SK-MEL-5 (cell line): ENCODE data around the gene ANK3. TPM values are rescaled to one million over a fixed set of nuclear protein-coding genes. Genes with fewer than 3 reads are reported as not detected.

ENCODE experiments used
- DNase-seq: peaks from one replicate; pipeline ENCODE4 v3.0.0-alpha.2; 2016; ENCODE audit warnings: low read depth, low spot score
- in situ Hi-C: cut with HindIII; loops from 2 replicates; pipeline ENCODE4 v1.10.0; 2016; ENCODE audit warnings: low sequenced_read_pairs, high pct_unique_total_duplicates, low pct_unique_long_range_greater_than_20kb
- total RNA-seq: library from RNA; depleted of rRNA; stranded (reverse); fragments of >200 nt; shearing (Covaris generic); gene quantifications from 2 replicates; pipeline ENCODE4 v1.2.3, GENCODE V29; 2014

Gene ANK3
- total RNA-seq, 1 experiment from 2014 or later: 2.0 TPM

DNA sequence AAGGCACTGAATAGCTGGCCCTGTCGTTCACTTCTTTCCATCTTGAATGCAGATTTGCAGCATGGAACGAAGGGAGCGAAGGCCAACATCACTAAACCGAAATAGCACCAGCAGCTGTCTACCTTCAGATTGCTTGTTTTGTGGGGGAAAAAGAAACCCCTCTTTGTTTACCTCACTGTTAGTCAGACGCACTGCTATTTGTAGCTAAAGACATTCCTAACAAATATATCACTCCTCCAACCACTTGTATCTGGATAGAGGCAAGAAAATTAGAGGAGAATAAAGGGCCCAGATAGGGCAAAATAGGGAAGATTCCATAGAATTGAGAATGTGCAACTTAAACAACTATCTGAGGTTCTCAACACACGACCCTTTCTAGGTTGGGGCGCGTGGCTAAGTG, 26.5 kb downstream of the ANK3 start:
- no peak for DNase-seq
- in situ Hi-C loops: no loop called here

DNA sequence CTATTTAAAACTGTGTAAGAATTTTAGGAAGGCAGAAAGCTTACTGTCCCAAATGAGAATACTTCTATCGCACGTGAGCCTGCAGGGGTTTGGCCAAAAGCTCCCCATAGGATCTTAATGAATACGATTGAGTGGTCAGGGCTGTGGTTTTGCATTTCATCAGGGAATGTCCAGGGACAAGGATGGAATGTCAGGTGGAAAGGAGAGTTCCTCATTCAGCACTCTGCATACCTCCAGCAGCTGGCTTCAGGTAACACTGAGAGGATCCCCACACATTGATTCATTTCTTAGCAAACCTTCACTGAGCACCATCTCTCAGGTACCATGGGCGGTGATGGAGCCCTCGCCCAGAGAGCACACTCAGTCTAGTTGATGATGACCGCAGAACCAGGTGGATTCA, 27.2 kb downstream of the ANK3 start:
- DNase-seq: no peak
- in situ Hi-C loops: no loop called here

DNA sequence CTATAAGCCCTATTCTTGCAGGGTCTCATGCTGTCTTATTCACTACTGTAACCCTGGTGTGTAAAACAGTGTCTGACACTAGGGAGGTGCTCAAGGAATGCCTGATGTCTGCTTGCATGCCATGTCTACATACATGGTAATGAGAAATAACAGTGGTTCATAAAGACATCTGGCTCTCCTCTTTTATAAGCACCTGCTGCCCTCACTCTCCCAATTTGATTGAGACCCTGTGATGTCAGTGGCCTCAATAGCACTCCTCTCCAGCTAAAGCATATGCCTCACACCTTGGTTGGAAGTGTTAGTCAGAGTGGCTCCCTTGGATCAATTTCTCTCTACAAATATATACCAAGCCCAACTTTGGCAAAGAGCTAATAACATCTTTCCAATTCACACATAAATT, 30.6 kb downstream of the ANK3 start:
- DNase-seq: no peak
- in situ Hi-C loops: no loop called here

DNA sequence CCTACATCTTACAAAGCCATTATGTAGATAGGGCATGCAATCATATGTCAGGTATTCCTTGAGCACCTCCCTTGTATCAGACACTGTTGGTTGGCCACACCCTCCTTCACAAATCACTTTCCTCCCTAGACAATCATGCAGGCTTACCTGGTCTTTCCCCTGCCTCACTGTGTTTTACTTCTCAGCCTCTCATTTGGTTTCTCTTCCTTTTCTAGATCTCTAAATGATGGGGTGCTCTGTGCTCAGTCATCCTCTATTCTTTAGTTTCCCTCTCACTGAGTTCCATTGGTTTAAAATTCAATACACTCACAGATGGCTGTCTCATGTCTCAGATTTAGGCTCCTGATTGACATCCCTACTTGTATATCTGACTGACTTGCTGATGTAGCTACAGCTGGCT, 31.4 kb downstream of the ANK3 start:
- DNase-seq: no peak
- in situ Hi-C loops: no loop called here

DNA sequence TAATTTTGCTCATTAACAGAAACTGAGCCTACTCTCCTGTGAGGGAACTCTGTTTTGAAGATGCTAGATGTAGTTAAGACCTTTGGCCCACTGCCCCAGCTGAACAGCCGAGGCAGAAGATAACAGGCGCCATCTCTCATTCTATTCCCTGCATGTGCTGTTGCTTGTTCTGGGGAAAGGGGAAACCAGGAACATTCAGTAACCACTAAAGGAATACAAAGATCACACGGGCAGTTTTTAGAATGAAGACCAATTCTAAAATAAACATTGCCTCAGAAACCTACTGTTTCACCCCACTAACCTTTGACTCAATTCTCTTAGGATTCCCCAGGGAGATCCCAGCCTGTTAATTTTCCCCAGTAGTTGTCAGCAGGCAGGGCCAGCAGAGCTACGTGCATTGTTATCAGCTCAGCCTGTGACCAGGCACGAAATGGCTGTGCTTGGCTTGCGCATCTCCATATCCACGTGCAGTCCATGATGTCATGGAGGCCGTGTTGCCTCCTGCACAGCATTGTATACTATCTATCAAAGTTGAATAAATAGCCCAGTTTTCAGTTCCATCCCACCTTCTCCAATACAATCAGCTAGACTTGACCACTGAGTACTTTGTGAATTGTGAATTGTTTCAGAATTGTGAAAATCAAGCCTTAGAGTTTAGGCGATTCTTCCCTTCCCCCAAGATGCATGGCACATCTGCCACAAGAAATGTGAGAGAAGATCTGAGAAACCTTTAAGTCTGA, 36.0 kb downstream of the ANK3 start:
- in situ Hi-C loops: no loop called here
- peak; percentile 2 for DNase-seq

DNA sequence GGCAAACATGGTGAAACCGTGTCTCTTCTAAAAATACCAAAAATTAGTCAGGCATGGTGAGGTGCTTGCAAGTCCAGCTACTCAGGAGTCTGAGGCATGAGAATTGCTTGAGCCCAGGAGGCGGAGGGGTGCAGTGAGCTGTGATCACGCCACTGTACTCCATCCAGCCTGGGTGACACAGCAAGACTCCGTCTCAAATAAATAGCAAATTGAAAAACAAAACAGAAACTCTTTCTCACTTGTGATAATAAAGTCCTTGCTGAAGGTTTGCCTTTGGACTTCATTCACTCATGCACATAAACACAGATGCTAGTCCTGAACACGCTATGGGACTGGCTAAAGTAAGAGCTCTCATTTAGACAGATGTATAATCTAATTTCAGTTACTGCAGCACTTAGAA, 37.6 kb downstream of the ANK3 start:
- no peak for DNase-seq
- in situ Hi-C loops: no loop called here

DNA sequence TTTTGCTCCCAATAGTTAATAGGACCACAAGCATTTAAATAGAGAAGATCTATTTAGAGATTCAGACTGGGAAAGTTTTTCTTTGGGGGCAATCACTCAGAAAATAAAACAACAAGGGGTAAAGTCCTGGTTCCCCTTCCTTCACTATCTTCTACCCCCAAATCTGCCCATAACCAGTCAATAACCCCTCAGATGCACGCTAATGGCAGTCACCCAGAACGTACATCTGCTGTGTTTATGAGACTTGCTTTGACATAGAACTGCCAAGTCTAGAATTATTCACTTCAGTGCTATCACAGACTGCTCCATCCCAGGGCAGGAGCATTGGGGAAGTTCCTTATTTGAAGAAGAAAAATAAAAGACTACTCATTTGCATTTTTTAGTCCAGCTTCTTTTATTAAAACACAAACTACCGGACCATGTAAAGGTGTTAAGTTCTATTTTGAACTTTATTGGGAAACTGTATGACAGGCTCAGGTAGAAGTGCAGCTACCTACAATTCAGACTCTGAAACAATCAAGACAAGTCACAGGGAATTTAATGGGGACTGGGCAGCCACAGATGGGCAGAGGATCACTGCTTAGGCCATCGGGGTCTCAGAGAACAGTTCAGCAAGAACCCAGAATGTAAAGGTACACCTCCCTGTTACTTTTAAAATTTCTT, 38.4 kb downstream of the ANK3 start:
- DNase-seq: no peak
- in situ Hi-C loops: no loop called here

DNA sequence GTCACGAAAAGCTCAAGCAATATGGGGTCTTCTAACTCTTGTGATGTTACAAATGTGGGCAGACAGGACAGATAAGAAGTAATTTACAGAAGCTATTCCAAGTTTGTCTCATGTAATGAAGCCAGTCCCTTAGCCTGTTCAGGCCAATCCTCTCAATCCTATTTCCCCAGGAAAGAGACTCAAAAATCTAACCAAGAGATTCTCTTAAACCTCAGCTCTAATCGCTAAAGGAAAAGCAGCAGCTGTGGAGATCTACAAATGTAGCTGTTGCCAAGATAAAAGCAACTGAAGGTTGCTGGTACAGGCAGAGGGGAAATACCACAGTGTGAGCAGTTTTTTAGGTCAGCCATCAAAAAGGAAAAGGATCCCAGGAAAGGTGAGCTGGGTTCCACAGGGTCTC, 39.3 kb downstream of the ANK3 start:
- DNase-seq: no peak
- in situ Hi-C loops: no loop called here

DNA sequence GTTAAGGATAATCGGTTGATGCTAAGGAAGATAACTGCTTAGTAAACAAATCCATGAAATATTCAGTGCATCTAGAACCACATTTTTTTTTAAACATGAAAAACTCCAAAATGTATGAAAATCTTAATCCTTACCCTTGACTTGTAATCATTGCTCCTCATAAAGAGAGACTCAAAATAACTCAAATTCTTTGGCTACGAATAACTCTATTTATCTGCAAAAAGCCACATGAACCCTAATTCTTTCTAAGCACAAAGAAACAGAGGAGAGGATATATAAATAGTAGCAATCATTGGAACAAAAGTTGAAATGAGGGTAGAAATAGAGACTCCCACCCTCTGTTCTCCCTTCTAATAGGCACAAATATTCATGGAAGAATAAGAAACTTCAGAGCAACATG, 40.2 kb downstream of the ANK3 start:
- in situ Hi-C loops: no loop called here
- no peak for DNase-seq

DNA sequence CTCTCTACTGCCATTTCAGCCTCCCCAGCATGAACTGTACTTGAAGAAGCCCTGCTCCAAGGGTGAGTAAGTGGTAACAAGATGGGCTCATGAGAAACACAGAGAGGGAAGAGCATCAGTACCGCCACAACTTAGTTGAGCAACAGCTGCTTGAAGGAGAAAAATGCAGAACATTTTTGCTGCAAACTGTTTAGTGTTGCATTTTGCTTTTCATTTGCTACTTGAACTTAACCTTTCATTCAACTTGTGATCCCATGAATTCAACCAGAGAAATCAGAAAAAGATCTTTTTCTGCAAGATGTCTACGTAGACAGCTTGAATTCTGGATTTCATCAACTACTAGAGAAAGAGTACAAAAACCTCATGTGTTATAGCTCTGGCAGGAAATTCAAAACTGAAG, 40.7 kb downstream of the ANK3 start:
- DNase-seq: no peak
- in situ Hi-C loops: no loop called here

DNA sequence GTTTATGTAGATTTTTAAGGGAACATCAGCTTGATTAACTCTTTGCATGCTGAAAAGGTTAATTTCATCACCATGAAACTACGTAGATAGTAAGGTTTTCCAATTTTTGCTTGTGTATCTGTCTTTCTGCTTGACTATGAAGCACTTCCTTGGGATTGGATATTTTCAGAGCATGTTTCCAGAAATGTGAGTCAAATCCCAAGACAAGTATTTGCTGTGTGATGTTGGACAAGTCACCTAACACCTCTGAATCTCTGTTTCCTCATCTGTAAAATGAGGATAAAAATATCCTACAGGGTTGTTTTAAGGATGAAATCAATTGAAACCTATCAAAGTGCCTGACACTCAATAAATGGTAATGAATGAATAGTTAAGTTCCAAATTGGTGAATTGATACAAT, 42.4 kb downstream of the ANK3 start:
- in situ Hi-C loops: no loop called here
- no peak for DNase-seq

DNA sequence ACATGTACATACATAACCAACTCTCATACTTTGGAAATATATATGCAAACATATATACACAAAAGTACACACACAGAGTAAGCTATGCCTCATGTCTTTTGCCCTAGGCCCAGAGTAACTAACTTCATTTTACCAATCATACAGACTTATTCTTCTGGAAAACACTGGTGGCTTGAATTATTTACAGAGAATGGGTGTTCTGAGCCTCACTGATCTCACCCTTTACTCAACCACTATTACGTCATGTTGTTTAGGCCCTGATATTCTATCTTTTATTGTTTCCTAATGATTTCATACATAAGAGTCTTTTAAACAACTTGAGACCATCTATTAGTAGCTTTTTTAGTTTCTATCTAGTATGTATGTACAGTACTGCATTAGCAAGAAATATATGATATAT, 43.0 kb downstream of the ANK3 start:
- in situ Hi-C loops: no loop called here
- no peak for DNase-seq

DNA sequence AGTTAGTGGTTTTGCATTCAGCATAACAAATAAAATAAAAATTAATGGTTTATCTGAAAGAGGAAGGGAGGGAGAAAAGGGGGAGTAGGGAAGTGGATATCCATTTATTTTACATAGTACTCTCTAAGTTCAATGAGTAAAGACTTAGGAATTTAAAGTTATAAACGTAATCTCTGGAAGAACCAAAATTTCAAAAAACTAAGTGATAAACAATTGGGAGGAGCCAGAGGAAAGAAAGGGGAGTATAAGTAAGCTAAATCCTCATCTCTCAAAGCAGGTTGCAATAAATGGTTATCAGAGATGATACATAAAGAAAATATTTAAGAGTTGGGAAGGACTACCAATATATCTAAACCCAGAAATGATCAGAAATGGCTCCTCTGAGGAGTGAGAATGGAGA, 46.4 kb downstream of the ANK3 start:
- DNase-seq: no peak

DNA sequence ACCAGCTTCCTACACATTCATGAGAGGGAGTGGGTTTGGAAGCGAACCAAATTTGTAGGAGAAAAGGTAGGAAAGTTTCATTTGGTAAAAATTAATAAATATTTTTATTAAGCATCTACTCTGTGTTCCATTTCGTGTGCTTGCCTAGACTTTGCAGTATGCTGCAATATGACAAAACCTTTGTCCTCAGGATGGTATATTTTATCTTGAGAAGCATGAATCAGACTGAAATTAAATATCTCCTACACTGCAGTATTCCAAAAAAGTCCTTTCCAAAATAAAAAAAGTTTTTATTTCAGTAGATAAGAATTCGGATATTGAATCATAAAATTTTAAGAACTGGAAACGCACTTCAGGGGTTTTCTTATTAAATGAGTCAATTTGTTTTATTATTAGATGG, 47.7 kb downstream of the ANK3 start:
- in situ Hi-C loops: no loop called here
- DNase-seq: no peak

More for the DNA sequence above, 46.4 kb downstream of the ANK3 start:
- in situ Hi-C loops: no loop called here

DNA sequence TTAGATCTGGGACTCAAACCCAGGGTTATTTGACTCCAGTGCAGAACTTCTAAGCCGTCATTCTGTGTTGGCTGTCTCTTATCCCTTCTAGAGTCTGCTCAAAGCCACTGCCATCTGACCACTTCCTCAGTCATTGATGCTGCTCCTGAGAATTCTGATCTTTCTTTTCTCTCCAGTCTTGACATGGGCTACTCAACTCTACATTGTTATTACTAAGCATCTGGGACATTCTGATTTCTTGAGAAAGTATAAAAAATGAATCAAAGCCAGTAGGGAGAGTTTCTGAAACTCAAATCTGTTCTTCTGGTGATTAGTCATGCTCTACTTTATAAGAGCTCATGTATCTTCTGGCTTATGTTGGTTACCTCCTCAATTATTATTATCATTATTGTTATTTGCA, 48.7 kb downstream of the ANK3 start:
- in situ Hi-C loops: no loop called here
- DNase-seq: no peak

DNA sequence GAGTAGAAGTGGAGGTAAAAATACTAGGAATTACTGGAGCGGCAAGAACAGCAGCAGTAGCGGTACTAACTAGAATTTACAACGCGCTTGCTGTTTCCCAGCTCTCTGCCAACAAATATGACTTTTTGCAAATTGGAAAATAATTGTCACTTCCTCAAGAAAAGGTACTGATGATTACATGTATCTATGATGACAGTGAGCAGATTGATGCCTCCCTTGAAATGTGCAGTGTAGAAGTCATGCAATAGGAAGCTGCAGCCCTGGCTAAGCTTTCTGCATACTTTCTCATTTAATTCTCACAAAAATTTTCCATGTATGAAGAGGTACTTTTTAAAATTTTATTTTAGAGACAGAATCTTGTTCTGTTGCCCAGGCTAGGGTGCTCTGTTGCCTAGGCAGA, 49.9 kb downstream of the ANK3 start:
- in situ Hi-C loops: no loop called here
- DNase-seq: no peak

DNA sequence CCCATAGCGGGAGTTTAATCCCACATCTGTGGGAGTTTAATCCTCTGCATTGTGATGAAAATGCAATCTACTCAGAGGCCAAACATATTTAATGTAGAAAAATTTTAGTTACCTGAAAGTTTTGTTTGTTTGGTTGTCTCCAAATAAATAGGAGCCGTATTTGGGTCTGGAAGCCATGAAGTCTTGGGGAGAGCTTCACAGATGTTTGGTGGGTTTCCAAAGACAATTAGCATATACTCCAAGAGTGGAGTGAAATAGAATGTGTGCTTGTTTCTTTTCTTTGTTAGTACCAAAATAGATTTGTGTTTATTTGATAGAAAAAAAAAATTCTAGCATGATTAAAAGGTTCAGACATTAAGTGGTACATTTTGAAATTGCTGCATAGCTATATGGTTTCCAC, 50.9 kb downstream of the ANK3 start:
- DNase-seq: no peak
- in situ Hi-C loops: no loop called here

DNA sequence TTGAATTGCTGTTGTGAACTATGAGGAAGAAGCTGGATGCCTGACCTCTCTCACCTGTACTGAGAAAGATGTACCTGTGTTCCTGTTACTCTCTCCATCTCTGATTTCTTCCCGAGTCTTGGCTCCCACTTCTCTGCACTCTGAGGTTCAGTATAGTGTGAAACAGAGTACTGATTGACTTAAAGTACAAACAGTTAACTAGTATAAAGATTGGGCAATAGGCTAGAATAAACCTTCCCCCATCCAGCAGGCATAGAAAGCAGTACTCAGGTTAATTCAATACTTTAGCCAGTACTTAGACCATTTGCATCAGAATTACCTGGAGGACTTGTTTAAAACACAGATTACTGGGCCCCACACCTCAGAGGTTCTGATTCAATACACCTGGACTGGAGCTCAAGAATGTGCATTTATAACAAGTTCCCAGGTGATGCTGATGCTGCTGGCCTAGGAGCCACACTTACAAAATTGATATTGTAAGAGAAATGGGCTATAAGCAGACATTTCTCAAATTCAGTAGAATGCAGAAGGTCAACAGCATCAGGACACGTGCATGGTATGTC, 51.6 kb downstream of the ANK3 start:
- in situ Hi-C loops: no loop called here
- DNase-seq: no peak

DNA sequence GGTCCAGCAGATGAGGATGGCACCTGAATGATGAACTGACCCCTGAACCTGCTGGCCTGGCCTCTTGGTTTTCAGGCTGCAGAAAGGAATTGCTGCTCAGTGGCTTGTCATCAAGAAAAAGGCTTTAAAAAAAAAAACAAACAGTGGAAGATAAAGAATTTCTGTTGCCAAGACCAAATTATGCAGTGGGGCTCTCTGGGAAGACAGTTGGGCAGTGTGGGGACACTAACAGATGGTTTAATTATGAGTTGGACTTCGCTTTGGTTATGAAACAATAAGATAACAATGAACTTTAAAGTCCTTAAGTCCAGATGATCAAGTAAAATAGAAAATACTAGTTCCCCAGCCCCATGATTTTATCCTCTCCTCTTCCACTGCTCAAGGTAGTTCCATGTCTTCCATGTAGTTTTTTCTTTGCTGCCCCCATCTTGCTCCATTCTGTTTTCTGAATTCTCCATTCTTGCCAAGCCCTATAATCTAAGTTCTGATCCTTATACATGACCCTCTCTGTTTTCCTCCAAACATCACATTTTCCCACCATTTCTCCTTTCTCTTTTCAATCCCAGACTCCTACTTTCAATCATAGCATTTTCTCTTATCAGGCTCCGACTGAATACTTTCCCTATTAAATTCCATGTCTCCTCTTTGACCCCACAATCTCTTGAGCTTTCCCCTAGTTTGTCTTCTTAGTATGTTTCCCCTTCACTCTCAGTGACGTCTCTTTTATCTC, 52.6 kb downstream of the ANK3 start:
- no peak for DNase-seq
- in situ Hi-C loops: no loop called here
